HepG2 (cell line): Measurements from ENCODE around the gene CRADD. TPM values are rescaled to one million over a fixed set of nuclear protein-coding genes. Genes with fewer than 3 reads are reported as not detected.

Experiments used
- ARNTL ChIP-seq: sonication (generic); formaldehyde crosslinking; IDR thresholded peaks from 2 replicates; pipeline ENCODE4 v1.4.0; 2020; ENCODE audit warnings: mild to moderate bottlenecking, missing genetic modification reagents
- ATF3 ChIP-seq: sonication (generic); formaldehyde crosslinking; IDR thresholded peaks from 2 replicates; pipeline ENCODE4 v1.4.0; 2020; ENCODE audit warnings: missing genetic modification reagents
- MED1 ChIP-seq: sonication (generic); formaldehyde crosslinking; IDR thresholded peaks from 2 replicates; pipeline ENCODE4 v1.4.0; 2020; ENCODE audit warnings: missing genetic modification reagents
- ZNF670 ChIP-seq: sonication (generic); formaldehyde crosslinking; IDR thresholded peaks from 2 replicates; pipeline ENCODE4 v1.8.0; 2022; ENCODE audit warnings: mild to moderate bottlenecking, missing genetic modification reagents, borderline replicate concordance
- polyA plus RNA-seq, 8 experiments: library from polyadenylated mRNA; depleted of rRNA in 3 of 8; stranded (reverse) in 7 of 8; unstranded in 1 of 8; fragments of >200 nt; fragmentation: Illumina TruSeq in 4 of 8; extraction: Trizol in 4 of 8; gene quantifications; 2 replicates each; pipeline versions ENCODE4 v1.2.1 to v1.2.3, GENCODE V29; 2011 to 2016; ENCODE audit warnings: low read depth in 4 of 8, missing spikeins in 1 of 8, mixed read lengths in 1 of 8; ENCODE audit not compliant: insufficient read depth in 1 of 8
- total RNA-seq, 5 experiments: library from RNA; depleted of rRNA; stranded (reverse); fragments of >200 nt; fragmentation: Illumina TruSeq; extraction: Trizol; gene quantifications; 2 replicates each; pipeline ENCODE4 v1.2.3, GENCODE V29; 2016; ENCODE audit warnings: low read depth in 1 of 5
- TF ChIP-seq, protein P1 (sequence below): fragments of 450-650 bp; IDR thresholded peaks from 2 replicates; pipeline ENCODE4 v1.6.1; 2017; ENCODE audit warnings: mild to moderate bottlenecking
- TF ChIP-seq, protein P2 (sequence below): sonication (generic); formaldehyde crosslinking; IDR thresholded peaks from 2 replicates; pipeline ENCODE4 v1.4.0; 2020; ENCODE audit warnings: missing genetic modification reagents

CRADD gene
- total and polyA plus RNA-seq, 2 of the 13 experiments (the other 11 are each of a cell fraction or from before 2014, with no cell fraction given): 12.4 to 18.8 TPM

DNA sequence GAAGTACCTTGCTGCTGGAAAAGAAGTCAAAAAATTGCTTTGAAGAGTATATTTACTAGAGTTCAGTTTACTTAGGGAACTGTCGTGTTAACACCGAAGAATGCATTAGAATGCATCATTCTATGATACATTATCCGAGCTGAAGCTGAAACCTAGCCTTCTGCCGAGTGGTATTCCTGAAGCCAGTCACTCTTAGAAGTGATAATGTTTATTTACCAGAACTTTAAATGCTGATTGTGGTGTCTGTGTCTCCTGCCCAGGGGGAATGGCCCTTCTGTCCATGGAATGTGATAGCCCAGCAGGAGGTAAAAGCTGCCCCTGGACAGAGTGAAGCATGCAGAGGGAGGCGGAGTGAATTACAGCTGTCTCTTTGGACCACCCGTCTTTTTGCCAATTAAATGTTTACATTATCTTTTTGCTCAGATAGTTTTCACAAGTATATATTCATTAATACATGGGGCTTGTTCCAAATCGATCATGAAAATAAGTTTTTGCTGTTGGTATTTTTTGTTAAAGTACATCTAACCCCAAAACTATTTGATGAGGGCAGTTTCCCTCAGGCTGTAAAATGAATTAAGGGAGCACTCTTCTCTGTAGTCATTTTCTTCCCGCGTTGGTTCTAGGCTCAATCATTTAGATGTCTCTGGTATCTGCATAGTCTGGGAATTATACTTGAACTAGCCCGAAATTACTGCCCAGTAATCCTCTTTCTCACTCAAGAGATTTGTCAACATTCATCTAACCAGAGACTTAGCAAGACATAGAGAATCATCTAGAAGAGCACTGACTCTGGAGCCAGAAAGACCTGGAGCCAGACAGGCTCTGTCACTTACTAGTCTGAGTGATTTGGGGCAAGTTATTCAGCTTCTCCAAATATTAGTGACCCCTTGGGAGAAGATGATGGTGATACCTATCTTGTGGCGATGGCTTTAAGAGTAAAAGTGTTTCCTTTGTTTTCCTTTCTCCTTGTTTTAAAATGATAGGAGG, 147.6 kb downstream of the CRADD start (continued):
- TF ChIP-seq MED1 (CRISPR knock-in tag) (no peak), ZNF670 (no peak), ATF3 (CRISPR knock-in tag) (no peak), ARNTL (CRISPR knock-in tag) (no peak)
- TF ChIP-seq, protein P1, sequence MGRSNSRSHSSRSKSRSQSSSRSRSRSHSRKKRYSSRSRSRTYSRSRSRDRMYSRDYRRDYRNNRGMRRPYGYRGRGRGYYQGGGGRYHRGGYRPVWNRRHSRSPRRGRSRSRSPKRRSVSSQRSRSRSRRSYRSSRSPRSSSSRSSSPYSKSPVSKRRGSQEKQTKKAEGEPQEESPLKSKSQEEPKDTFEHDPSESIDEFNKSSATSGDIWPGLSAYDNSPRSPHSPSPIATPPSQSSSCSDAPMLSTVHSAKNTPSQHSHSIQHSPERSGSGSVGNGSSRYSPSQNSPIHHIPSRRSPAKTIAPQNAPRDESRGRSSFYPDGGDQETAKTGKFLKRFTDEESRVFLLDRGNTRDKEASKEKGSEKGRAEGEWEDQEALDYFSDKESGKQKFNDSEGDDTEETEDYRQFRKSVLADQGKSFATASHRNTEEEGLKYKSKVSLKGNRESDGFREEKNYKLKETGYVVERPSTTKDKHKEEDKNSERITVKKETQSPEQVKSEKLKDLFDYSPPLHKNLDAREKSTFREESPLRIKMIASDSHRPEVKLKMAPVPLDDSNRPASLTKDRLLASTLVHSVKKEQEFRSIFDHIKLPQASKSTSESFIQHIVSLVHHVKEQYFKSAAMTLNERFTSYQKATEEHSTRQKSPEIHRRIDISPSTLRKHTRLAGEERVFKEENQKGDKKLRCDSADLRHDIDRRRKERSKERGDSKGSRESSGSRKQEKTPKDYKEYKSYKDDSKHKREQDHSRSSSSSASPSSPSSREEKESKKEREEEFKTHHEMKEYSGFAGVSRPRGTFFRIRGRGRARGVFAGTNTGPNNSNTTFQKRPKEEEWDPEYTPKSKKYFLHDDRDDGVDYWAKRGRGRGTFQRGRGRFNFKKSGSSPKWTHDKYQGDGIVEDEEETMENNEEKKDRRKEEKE: no peak
- TF ChIP-seq, protein P2, sequence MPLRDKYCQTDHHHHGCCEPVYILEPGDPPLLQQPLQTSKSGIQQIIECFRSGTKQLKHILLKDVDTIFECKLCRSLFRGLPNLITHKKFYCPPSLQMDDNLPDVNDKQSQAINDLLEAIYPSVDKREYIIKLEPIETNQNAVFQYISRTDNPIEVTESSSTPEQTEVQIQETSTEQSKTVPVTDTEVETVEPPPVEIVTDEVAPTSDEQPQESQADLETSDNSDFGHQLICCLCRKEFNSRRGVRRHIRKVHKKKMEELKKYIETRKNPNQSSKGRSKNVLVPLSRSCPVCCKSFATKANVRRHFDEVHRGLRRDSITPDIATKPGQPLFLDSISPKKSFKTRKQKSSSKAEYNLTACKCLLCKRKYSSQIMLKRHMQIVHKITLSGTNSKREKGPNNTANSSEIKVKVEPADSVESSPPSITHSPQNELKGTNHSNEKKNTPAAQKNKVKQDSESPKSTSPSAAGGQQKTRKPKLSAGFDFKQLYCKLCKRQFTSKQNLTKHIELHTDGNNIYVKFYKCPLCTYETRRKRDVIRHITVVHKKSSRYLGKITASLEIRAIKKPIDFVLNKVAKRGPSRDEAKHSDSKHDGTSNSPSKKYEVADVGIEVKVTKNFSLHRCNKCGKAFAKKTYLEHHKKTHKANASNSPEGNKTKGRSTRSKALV (CRISPR knock-in tag): no peak
